ENCODE measurements around the gene SMAD6. TPM values are rescaled to one million over a fixed set of nuclear protein-coding genes. Genes with fewer than 3 reads are reported as not detected.
A peak's percentile ranks its signal among the peaks of the same experiment; 100 is the strongest.

Gene SMAD6
- total RNA-seq, 1 donor: 31.8 TPM

DNA sequence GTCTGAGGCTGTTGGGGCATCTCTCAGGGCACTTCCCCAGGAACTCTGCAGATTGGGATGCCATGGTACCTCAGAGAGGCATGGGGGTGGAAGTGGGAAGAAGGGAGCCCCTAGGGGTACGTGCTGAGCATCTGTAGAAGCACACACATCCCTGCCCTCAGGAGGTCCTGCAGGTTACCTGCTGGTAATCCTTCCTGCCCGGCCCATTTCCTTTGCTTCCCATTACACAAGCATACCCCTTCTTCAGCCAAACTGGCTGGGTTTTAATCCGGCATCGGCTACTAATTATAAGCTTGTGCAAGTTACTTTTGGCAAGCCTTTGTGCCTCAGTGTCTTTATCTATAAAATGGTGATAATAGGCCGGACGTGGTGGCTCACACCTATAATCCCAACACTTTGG is 3.1 kb upstream of the SMAD6 start:
- TF ChIP-seq, protein P1, sequence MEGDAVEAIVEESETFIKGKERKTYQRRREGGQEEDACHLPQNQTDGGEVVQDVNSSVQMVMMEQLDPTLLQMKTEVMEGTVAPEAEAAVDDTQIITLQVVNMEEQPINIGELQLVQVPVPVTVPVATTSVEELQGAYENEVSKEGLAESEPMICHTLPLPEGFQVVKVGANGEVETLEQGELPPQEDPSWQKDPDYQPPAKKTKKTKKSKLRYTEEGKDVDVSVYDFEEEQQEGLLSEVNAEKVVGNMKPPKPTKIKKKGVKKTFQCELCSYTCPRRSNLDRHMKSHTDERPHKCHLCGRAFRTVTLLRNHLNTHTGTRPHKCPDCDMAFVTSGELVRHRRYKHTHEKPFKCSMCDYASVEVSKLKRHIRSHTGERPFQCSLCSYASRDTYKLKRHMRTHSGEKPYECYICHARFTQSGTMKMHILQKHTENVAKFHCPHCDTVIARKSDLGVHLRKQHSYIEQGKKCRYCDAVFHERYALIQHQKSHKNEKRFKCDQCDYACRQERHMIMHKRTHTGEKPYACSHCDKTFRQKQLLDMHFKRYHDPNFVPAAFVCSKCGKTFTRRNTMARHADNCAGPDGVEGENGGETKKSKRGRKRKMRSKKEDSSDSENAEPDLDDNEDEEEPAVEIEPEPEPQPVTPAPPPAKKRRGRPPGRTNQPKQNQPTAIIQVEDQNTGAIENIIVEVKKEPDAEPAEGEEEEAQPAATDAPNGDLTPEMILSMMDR (IDR thresholded peaks at IDR 0.05; ENCODE audit: extremely low read depth, low read depth, low read length): no peak
- Histone ChIP-seq H3K4me2 (ENCODE audit: insufficient read depth, low read length) (no peak overlapping the region), H3K27ac (ENCODE audit: low read depth, low read length) (no peak overlapping the region), H3K79me2 (ENCODE audit: insufficient read depth, low read length) (peaks cover 17% of the 10 kb centered on the region), H3K4me3 (ENCODE audit: insufficient read depth, low read length) (no peak overlapping the region), H3K36me3 (ENCODE audit: insufficient read depth, low read length) (no peaks in the 10 kb centered on the region), H3K27me3 (ENCODE audit: insufficient read depth, low read length) (no peaks in the 10 kb centered on the region), H2AFZ (ENCODE audit: low read length) (peak overlapping the region; percentile 33), H3K9me3 (ENCODE audit: low read depth, low read length) (no peaks in the 10 kb centered on the region), H4K20me1 (ENCODE audit: insufficient read depth, low read length) (peaks cover 9% of the 10 kb centered on the region), H3K4me1 (ENCODE audit: insufficient read depth, low read length) (peaks cover 16% of the 10 kb centered on the region)
- DNase-seq (ENCODE audit: insufficient read length, low spot score, missing footprints): no peak

DNA sequence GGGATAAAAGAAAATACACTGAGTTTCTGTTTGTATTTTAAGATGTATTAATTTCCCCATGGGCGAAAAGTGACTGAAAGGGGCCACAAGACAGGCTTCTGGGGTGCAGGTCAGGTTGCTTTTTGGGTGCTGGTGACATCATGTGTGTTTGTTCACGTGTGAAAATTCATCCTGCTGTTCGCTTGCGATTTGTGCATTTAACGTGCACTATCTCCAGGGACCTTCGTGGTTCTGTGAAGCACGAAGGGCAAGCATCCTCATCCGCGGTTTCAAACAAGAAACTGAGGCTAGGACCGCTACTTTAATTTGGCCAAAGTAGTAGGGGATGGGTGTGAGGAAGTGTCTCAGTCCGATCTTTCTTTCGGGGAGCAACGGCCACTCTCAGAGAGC is 1.6 kb upstream of the SMAD6 start:
- no peaks in the 10 kb centered on the region for H3K27me3 ChIP-seq (ENCODE audit: insufficient read depth, low read length)
- no peak for DNase-seq (ENCODE audit: insufficient read length, low spot score, missing footprints)
- TF ChIP-seq, protein P1 (IDR thresholded peaks at IDR 0.05; ENCODE audit: extremely low read depth, low read depth, low read length): no peak

DNA sequence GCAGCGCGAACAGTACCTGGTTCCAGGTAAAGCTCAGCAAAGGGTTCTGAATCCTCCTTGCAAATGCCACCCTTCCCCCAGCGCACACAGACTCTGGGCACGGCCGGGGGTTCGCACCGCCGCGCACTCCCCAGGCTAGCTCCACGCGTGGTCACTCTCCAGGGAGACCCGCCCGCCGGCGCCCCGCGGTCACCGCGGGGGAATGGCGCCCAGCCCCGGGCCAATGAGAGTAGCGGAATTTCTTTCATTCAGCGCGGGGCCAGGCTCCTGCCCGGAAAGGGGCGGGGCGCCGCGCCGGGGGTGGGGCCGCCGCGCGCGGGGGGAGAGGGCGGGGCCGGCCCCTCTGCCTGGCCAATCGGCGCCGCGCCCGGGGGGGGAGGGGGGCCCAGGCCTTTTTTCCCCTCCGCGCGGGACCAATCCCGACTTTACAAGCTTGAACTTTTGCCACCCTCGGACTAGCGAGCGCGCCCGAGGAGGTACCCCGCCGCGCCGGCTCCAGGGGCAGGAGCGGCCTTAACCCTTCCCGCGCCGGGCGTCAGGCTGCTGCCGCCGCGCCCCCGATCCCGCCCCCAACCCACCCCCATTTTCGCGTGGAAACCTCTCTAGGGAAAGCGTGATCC is 1.1 kb upstream of the SMAD6 start:
- Histone ChIP-seq H3K36me3 (ENCODE audit: insufficient read depth, low read length) (no peaks in the 10 kb centered on the region), H3K27me3 (ENCODE audit: insufficient read depth, low read length) (no peaks in the 10 kb centered on the region), H3K79me2 (ENCODE audit: insufficient read depth, low read length) (peaks cover 36% of the 10 kb centered on the region), H3K4me3 (ENCODE audit: insufficient read depth, low read length) (peak overlapping the region; percentile 91), H3K9me3 (ENCODE audit: low read depth, low read length) (no peaks in the 10 kb centered on the region), H4K20me1 (ENCODE audit: insufficient read depth, low read length) (peaks cover 27% of the 10 kb centered on the region), H3K4me1 (ENCODE audit: insufficient read depth, low read length) (peaks cover 33% of the 10 kb centered on the region), H2AFZ (ENCODE audit: low read length) (peak overlapping the region; percentile 92), H3K4me2 (ENCODE audit: insufficient read depth, low read length) (peak overlapping the region; percentile 99), H3K27ac (ENCODE audit: low read depth, low read length) (peak overlapping the region; percentile 68)
- TF ChIP-seq, protein P1 (IDR thresholded peaks at IDR 0.05; ENCODE audit: extremely low read depth, low read depth, low read length): no peak
- peak; percentile 99 for DNase-seq (ENCODE audit: insufficient read length, low spot score, missing footprints)

More for the DNA sequence above, 1.6 kb upstream of the SMAD6 start:
- H3K4me2 ChIP-seq (ENCODE audit: insufficient read depth, low read length): peak overlapping the region; percentile 99
- H3K27ac ChIP-seq (ENCODE audit: low read depth, low read length): peak overlapping the region; percentile 45
- H3K9me3 ChIP-seq (ENCODE audit: low read depth, low read length): no peaks in the 10 kb centered on the region
- no peaks in the 10 kb centered on the region for H3K36me3 ChIP-seq (ENCODE audit: insufficient read depth, low read length)
- peak overlapping the region; percentile 92 for H2AFZ ChIP-seq (ENCODE audit: low read length)
- peaks cover 23% of the 10 kb centered on the region for H4K20me1 ChIP-seq (ENCODE audit: insufficient read depth, low read length)
- H3K4me3 ChIP-seq (ENCODE audit: insufficient read depth, low read length): peak overlapping the region; percentile 82
- H3K4me1 ChIP-seq (ENCODE audit: insufficient read depth, low read length): peaks cover 28% of the 10 kb centered on the region
- H3K79me2 ChIP-seq (ENCODE audit: insufficient read depth, low read length): peaks cover 31% of the 10 kb centered on the region

DNA sequence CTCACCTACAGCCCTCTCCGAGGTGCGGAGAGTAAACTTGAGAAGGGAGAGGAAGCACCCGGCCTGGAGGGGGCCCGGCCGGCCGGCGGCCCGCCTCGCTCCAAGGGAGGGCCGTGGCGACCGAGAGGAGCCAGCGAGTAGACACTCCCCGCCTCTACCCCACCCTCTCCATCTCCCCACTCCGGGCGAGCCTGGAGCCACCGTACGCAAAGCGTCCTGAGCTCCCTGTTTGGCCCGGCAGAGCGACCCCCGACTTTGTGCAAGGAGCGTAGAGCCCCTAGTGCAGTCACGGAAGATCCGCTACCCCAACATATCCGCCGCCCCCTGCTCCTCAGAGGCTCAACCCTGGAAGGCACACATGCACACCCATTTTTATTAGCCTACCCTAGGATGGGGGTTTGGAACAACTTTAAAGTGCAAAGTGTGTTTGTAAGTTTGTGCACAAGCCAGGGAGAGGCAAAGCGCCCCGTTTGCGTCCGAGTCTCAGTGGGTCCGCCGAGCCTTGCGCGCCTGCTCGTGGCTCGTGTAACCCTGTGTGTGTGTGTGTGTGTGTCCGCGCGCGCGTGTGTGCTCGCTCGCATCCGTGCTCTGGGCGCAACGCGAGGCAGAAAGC is 508 bp upstream of the SMAD6 start:
- no peak for DNase-seq (ENCODE audit: insufficient read length, low spot score, missing footprints)
- Histone ChIP-seq H4K20me1 (ENCODE audit: insufficient read depth, low read length) (peaks cover 33% of the 10 kb centered on the region), H3K4me1 (ENCODE audit: insufficient read depth, low read length) (peaks cover 40% of the 10 kb centered on the region), H3K4me2 (ENCODE audit: insufficient read depth, low read length) (peak overlapping the region; percentile 97), H3K79me2 (ENCODE audit: insufficient read depth, low read length) (peaks cover 42% of the 10 kb centered on the region), H3K36me3 (ENCODE audit: insufficient read depth, low read length) (no peaks in the 10 kb centered on the region), H3K27me3 (ENCODE audit: insufficient read depth, low read length) (no peaks in the 10 kb centered on the region), H3K9me3 (ENCODE audit: low read depth, low read length) (no peaks in the 10 kb centered on the region), H3K27ac (ENCODE audit: low read depth, low read length) (peak overlapping the region; percentile 68), H3K4me3 (ENCODE audit: insufficient read depth, low read length) (peak overlapping the region; percentile 91), H2AFZ (ENCODE audit: low read length) (peak overlapping the region; percentile 85)
- TF ChIP-seq, protein P1 (IDR thresholded peaks at IDR 0.05; ENCODE audit: extremely low read depth, low read depth, low read length): no peak

Data from osteoblast (primary cell).